ENCODE measurements around the gene ARHGEF11. TPM values are rescaled to one million over a fixed set of nuclear protein-coding genes. Genes with fewer than 3 reads are reported as not detected.

ARHGEF11 gene
- total and polyA plus RNA-seq, 9 of the 15 experiments (the other 6 are each of a cell fraction or from before 2014, with no cell fraction given): 0.14 to 15.5 (median 9.0) TPM

- TF ChIP-seq, protein P1, sequence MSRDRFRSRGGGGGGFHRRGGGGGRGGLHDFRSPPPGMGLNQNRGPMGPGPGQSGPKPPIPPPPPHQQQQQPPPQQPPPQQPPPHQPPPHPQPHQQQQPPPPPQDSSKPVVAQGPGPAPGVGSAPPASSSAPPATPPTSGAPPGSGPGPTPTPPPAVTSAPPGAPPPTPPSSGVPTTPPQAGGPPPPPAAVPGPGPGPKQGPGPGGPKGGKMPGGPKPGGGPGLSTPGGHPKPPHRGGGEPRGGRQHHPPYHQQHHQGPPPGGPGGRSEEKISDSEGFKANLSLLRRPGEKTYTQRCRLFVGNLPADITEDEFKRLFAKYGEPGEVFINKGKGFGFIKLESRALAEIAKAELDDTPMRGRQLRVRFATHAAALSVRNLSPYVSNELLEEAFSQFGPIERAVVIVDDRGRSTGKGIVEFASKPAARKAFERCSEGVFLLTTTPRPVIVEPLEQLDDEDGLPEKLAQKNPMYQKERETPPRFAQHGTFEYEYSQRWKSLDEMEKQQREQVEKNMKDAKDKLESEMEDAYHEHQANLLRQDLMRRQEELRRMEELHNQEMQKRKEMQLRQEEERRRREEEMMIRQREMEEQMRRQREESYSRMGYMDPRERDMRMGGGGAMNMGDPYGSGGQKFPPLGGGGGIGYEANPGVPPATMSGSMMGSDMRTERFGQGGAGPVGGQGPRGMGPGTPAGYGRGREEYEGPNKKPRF (IDR thresholded peaks at IDR 0.05; ENCODE audit: low read depth, low read length): no peak
- TF ChIP-seq SMAD1 (IDR thresholded peaks at IDR 0.05; ENCODE audit: low read depth, low read length, partially characterized antibody) (no peak), FOXP1 (CRISPR knock-in tag; IDR thresholded peaks at IDR 0.05) (no peak), ZNF77 (CRISPR knock-in tag; IDR thresholded peaks at IDR 0.05) (no peak), BRD4 (IDR thresholded peaks at IDR 0.05) (no peak), ETS2 (tag; IDR thresholded peaks at IDR 0.05; ENCODE audit: borderline replicate concordance, poor library complexity, severe bottlenecking) (no peak), NELFE (IDR thresholded peaks at IDR 0.05; ENCODE audit: insufficient read depth, insufficient read length) (no peak), ZNF57 (CRISPR knock-in tag; IDR thresholded peaks at IDR 0.05) (no peak), HMG20A (CRISPR knock-in tag; conservative IDR thresholded peaks at IDR 0.05) (no peak), NFE2 (IDR thresholded peaks at IDR 0.05; ENCODE audit: low read depth) (no peak), ZKSCAN3 (CRISPR knock-in tag; IDR thresholded peaks at IDR 0.05) (no peak), NR1H2 (CRISPR knock-in tag; IDR thresholded peaks at IDR 0.05) (no peak), ZNF561 (CRISPR knock-in tag; conservative IDR thresholded peaks at IDR 0.05) (no peak), E2F5 (CRISPR knock-in tag; IDR thresholded peaks at IDR 0.05) (no peak), ZEB2 (IDR thresholded peaks at IDR 0.05) (no peak), SP1 (CRISPR knock-in tag; IDR thresholded peaks at IDR 0.05) (peak; percentile 60; the same call in 1 of the 2 replicates)
- TF ChIP-seq, protein P2, sequence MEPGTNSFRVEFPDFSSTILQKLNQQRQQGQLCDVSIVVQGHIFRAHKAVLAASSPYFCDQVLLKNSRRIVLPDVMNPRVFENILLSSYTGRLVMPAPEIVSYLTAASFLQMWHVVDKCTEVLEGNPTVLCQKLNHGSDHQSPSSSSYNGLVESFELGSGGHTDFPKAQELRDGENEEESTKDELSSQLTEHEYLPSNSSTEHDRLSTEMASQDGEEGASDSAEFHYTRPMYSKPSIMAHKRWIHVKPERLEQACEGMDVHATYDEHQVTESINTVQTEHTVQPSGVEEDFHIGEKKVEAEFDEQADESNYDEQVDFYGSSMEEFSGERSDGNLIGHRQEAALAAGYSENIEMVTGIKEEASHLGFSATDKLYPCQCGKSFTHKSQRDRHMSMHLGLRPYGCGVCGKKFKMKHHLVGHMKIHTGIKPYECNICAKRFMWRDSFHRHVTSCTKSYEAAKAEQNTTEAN (CRISPR knock-in tag; IDR thresholded peaks at IDR 0.05): no peak
- TF ChIP-seq, protein P3, sequence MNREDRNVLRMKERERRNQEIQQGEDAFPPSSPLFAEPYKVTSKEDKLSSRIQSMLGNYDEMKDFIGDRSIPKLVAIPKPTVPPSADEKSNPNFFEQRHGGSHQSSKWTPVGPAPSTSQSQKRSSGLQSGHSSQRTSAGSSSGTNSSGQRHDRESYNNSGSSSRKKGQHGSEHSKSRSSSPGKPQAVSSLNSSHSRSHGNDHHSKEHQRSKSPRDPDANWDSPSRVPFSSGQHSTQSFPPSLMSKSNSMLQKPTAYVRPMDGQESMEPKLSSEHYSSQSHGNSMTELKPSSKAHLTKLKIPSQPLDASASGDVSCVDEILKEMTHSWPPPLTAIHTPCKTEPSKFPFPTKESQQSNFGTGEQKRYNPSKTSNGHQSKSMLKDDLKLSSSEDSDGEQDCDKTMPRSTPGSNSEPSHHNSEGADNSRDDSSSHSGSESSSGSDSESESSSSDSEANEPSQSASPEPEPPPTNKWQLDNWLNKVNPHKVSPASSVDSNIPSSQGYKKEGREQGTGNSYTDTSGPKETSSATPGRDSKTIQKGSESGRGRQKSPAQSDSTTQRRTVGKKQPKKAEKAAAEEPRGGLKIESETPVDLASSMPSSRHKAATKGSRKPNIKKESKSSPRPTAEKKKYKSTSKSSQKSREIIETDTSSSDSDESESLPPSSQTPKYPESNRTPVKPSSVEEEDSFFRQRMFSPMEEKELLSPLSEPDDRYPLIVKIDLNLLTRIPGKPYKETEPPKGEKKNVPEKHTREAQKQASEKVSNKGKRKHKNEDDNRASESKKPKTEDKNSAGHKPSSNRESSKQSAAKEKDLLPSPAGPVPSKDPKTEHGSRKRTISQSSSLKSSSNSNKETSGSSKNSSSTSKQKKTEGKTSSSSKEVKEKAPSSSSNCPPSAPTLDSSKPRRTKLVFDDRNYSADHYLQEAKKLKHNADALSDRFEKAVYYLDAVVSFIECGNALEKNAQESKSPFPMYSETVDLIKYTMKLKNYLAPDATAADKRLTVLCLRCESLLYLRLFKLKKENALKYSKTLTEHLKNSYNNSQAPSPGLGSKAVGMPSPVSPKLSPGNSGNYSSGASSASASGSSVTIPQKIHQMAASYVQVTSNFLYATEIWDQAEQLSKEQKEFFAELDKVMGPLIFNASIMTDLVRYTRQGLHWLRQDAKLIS (CRISPR knock-in tag; IDR thresholded peaks at IDR 0.05): no peak
These were observed 150.7 kb downstream of the ARHGEF11 start (continued) for GRCh38 chr1:156894711-156895454.

Measured in K562 (cell line).